GM15510 (cell line): ENCODE data around the gene HIVEP3.

Experiments
- POLR2A ChIP-seq: IDR thresholded peaks from 3 replicates; pipeline ENCODE4 v1.6.1; 2011; ENCODE audit warnings: borderline replicate concordance; ENCODE audit not compliant: insufficient read length; ENCODE audit errors: extremely low read depth

The HIVEP3 gene

DNA sequence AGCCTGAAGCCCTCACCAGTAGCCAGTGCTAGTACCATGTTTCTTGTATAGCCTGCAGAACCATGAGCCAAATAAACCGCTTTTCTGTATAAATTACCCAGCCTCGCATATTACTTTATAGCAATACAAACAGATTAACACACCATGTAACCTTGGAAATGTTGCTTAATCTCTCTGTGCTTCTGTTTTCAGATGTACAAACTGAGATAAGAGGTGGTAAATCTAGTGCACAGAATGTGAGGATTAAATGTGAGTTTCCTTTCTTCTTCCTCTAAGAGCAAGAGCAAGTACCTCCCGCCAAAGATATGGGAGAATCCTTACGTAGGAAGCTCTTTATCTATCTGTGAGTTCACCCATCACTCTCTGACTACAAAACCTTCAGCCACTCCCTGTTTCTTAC is 128.4 kb downstream of the HIVEP3 start:
- no peak for TF ChIP-seq POLR2A

DNA sequence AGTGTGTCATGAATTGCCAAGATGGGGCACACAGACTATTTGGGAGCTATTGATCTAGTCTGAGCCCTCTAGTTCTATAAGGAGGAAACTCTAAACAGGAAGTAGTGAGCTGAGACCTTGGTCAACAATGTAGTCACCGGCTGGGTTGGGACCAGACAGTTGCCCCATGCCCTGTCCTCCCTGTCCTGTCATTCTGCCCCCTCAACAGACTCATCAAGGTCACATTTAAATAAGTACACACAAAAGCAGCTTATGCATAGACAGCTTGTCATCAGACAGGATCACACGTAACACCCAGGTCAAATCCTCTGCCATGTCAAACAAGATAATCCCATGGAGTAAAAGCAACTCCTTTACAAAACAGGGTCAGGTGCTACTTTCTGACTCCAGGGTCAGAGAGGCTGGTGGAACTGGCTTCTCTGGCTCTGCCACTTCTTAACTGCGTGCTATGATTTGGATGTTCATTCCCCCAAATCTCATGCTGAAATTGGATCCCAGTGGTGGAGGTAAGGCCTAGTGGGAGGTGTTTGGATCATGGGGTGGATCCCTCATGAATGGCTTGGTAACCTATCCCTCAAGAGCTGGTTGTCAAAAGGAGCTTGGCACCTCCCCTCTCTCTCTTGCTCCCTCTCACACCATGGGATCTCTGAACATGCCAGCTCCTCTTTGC is 128.9 kb downstream of the HIVEP3 start:
- no peak for TF ChIP-seq POLR2A

DNA sequence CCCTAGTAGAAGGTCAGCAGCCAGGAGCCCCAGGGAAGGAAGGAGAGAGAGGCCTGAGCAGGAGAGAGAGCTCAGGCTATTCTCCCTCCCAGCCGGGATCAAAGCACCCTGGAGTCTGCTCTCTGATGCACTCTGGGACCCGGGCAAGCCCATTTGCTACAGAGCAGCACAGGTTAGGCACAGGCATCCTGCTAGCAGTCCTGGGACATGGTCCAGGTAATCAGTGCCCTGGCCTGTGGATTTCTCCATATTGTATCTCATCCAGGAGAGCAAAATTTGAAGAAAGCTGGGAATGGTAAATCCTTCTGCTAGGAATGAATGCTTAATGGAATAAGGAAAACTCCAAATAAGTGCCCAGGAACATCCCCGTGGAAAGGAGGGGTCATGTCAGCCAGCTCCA is 130.3 kb downstream of the HIVEP3 start:
- TF ChIP-seq POLR2A, result no peak

DNA sequence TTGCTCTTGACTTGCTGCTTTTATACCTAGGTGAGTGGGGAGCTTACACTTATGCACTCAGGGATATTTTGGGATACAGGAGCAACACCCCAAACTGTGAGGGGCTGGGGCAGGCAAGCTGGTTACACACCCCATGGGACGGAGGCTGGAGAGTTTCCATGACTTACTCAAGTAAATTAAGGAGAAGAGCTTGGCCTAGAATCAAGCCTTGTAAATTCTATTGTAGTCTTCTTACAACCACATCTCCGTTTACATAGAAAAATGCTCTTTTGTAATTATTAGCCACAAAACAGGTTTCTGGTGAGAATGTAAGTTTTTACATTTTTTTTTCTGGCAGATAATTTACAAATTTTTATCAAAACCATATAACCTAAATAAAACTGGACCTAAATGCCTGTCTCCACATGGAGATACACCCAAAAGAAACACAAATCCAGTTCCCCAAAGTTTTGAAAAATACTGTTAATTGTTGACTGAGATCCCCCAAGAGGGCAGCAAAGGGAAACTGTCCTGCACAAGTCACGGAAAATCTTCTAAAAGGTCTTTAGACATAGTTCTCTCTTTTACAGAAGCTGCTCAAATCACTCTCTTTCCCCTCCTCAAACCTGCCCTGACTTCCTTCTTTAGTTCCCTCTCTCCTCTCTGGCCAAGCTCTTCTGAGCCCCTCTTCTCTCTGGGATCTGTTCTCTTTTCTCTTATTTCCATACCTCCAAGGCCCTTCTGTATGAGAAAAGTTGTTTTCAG is 134.0 kb downstream of the HIVEP3 start:
- no peak for TF ChIP-seq POLR2A

DNA sequence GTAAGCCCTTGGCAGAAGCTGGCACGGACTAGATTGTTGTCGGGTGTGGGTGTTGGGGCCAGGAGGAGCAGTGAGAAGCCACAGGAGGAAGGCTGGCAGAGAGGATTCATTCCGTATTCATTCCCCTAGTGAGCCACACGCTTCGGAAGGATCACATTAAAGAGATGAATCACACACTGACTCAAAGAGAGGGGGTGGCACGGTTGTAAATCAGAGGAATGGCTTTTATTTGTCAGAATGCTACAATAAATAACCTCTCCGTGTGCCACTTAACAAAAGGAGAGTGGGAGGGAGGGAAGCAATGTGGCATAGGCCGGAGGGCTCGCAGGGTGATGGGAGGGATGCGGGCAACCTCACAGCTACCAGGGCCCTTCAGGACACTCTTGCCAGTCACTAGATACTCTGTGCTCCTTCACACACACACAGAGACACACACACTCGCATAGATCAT is 135.5 kb downstream of the HIVEP3 start:
- TF ChIP-seq POLR2A, result no peak

DNA sequence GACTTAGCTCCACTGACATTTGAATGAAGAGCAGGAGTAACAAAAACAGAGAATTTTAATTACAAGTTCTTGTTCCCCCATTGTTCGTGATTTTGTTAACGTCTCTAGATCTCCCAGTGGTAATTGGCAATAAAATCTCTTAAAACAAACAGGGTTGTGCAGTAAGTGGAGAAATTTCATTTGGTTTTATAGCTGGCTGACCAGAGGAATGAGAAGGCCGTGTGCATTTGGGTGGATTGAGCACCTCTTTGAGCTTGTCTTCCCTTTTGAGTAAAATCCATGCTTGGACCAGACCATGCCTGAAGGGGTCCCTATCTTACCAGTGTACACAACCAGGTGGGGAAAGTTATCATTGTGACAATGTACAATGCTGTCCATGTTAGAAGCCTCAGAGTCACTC is 137.8 kb downstream of the HIVEP3 start:
- TF ChIP-seq POLR2A, result no peak

DNA sequence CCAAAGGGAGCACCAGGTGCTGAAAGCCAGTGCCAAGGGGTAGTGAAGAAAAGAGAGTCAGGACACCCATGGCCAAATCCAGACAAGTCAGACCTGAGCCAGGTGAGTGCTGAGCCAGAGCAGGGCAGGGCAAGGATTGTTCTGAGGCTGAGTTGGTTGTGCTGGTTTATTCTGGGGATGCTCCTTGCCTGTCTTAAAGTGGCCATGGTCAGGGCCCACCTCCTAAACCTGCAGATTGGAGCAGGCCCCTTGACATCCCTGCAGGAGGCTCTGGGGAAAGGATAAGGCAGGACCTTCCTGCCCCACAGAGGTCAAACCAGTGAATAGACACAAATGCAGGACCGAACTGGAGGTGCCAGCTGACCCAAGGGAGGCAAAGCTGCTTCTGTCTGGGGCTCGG is 138.4 kb downstream of the HIVEP3 start:
- TF ChIP-seq POLR2A, result no peak

DNA sequence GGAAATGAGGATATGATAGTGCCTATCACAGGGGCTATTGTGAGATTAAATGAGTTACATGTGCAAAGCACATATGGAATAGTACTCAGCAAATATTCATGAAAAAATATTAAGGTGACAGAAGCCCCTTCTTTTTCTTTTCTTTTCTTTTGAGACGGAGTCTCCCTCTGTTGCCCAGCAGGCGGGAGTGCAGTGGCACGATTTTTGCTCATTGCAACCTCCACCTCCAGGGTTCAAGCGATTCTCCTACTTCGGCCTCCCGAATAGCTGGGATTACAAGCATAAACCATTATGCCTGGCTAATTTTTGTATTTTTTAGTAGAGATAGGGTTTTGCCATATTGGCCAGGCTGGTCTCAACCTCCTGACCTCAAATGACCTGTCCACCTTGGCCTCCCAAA is 139.4 kb downstream of the HIVEP3 start:
- TF ChIP-seq POLR2A, result no peak

DNA sequence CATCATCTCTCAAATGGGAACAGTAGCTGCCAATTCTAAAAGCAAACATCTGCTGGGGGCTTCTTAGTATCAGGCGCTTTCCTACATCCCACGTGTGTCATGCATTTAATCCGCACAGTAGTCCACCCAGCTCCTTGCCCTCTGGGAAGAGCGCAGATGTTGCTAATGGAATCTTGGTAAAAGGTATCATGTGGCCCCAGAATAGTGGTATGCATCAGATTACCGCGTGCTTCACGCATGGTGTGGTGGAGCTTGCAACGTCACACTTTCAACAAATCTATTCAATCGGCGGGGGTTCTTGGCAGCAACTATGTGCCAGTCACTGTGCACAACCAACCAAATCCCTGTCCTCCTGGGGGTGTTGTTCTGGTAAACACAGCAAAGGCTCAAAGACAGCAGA is 141.0 kb downstream of the HIVEP3 start:
- TF ChIP-seq POLR2A, result no peak

DNA sequence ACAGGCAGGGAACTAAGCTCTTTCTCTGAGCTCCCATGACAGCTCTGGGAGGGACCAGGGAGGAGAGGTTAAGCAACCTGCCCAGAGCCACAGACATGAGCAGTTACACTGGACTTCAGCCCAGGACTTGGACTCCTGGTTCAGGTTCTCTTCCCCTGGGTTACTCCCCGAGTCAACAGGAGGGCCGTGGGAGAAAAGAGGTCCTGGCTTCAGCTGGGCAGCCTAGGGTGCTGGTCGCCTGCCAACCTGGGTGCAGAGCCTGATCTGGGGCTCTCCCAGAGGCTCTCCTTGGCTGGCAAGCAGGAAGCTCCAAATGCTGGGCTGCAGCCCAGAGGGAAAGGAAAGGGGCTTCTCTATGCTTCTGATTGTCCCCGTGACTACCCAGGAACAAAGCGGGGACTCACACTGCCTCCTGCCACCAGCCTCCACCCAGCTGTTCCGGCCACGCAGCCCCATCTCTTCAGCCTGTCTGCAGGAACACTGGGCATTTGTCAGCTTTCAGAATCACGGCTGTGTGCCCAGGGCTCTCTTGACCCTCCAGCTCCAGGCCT is 141.8 kb downstream of the HIVEP3 start:
- TF ChIP-seq POLR2A, result no peak

DNA sequence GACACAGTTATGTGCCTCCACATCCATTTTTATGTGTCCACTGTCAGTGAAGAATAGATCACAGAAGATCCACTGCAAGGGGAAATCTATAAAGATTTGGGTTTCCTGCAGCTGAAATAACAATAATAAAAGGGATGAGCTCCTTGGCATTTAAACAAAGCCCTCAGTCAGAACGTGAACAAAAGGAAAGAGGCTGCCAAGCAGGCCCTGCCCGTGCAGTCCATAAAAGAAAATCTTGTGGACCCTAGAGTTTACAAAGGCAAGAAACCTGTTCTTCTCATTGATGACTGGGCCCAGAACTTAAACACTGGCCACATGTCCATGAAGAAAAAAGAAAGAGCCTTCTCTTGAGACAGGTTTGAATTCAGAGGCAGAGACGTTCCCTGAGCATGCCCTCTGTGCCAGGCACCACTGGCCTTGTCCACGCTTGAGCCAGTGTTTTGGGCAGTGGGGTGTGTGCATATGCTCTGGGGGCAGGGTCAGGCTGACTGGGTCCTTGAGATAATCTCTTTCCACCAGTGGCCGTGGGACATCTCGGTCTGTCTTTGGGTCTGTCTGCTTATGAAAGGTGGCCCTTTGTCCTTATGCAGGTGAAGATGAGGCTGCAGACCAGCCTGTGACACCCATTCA is 142.7 kb downstream of the HIVEP3 start:
- no peak for TF ChIP-seq POLR2A

DNA sequence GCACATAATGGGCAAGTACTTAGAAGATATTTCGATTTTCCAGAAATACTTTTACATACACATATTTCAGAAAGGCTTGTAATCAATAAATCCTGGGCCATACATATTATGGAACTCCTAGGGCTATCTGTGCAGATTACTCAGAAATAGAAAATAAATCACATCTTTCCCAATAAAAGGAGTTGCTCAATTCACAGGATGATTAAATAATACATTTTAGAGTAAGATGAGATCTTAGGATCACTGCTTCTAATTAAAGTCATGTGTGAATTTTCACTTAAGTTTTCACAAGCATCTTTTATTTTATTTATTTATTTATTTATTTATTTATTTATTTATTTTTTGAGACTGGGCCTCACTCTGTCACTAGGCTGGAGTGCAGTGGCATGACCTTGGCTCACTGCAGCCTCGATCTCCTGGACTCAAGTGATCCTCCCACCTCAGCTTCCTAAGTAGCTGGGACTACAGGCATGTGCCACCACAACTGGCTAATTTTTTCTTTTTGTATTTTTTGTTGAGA is 144.2 kb downstream of the HIVEP3 start:
- no peak for TF ChIP-seq POLR2A

DNA sequence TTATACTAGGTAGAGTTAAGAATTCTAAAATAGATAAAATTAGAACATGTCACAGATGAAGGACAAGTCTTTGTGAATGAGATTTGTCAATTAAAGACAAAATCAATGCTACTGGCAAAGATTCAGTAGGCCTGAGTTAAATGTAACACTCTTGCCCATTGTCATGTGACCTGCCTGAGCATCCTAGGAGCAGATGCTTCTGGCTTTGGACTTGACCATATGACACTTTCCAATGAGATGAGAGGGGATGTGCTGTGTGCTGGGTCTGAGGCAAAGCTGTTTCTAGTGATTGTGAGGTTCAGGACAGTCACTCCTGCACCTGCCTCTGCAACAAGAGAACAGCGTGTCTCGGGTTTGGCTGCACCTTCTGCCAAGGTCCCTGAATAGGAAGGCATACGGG is 144.9 kb downstream of the HIVEP3 start:
- TF ChIP-seq POLR2A, result no peak

DNA sequence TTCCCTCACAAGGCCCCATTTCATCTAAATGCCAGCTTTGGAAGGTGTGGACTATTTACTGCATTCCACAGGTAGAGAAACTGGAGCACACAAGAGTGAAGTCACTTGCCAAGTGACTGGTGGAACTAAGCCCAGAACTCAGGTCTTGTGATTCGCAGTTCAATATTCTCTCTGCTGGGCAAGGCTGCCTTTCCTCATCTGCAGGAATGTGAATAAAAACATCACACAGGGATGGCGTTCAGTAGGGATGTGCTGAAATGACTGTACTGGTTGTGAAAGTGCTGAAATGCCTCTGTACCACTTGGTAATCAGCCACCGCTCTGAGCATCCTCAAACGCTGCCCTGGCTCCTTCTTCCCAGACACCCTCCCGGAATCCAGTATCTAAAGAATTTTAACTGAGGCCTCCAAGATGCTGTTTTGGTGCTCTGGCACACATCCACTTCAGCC is 145.6 kb downstream of the HIVEP3 start:
- TF ChIP-seq POLR2A, result no peak

DNA sequence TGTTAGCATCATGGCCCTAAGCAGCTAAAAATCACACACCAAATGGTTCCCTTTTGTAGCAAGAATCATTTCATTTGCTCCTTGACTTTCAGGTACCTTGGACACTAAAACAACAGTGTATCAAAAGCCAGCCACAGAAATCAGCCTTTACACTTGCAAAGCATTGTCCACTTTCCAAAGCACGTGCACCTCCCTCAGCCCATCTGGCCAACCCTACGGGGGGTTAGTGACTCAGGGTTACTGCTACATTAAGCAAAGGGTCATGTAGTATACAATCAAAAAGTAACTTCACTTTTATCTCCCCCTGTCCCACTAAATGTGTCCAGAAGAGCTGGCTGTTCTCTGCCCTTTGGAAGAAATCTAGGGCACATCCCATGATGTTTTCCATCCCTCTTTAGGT is 149.7 kb downstream of the HIVEP3 start:
- no peak for TF ChIP-seq POLR2A
